HG02588 (cell line): ENCODE measurements around the gene PLK1.
A peak's percentile ranks its signal among the peaks of the same experiment; 100 is the strongest.

ENCODE experiments used
- ATAC-seq: cut with Tn5 transposase; IDR thresholded peaks from one replicate; pipeline ENCODE4 v1.9.1; 2021; ENCODE audit warnings: mild to moderate bottlenecking, moderate library complexity; ENCODE audit not compliant: unreplicated experiment

The PLK1 gene

DNA sequence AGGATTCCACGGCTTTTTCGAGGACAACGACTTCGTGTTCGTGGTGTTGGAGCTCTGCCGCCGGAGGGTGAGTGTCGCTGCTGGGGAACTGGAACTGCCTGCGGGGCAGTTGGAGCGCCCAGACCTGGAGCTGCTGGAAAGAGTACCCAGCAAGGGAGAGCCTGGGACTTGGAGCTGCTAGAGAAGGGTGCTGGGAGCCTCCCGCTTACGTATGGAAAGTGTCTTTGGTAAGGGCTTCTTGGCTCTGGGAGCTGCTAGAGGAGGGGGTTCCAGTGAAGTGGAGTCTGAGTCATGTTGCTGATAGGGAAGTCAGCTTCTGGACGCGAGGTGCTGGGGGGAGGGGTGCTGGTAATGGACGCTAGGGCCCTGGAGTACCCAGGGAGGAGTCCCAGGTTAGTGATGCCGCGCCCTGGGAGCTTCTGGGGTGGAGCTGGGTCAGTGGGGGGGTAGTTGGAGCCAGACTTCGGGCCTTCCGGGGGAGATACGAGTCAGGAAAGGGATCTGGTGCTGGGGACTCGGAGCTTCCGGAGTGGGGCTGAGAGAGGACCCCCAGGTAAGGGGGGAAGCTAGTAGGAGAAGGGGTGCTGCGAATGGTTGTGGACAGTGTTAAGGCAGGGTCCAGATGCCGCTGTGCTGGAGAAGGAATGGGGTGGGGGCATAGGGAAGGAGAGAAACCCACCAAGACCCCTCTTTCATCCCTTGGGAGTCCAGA is 741 bp downstream of the PLK1 start:
- peak; percentile 14 for ATAC-seq

DNA sequence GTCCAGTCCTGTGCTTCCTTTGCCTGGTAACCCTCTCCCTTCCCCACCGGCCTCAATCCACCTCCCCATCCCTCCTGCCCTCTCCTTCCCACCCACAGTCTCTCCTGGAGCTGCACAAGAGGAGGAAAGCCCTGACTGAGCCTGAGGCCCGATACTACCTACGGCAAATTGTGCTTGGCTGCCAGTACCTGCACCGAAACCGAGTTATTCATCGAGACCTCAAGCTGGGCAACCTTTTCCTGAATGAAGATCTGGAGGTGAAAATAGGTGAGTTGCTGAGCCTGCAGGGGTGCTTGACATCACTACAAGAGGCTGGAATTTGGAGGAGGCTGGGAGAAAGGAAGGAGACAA is 1.3 kb downstream of the PLK1 start:
- no peak for ATAC-seq

DNA sequence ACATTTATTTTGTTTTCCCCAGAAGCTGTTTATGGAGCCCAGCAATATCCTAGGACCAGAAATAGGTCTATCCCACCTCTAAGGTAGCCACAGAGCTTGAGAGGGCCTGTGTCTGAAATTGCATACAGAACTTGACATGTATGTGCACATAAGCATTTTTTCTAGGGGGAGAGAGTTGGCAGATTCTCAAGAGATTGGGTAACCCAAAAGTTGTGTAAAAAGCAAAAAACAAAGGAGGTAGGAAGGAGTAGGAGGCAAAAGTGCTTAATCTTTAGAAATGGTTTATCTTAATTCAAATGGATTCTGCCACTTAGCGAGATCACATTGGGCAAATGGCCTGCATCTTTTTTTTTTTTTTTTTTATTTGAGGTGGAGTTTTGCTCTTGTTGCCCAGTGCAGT is 3.5 kb downstream of the PLK1 start:
- ATAC-seq: no peak

DNA sequence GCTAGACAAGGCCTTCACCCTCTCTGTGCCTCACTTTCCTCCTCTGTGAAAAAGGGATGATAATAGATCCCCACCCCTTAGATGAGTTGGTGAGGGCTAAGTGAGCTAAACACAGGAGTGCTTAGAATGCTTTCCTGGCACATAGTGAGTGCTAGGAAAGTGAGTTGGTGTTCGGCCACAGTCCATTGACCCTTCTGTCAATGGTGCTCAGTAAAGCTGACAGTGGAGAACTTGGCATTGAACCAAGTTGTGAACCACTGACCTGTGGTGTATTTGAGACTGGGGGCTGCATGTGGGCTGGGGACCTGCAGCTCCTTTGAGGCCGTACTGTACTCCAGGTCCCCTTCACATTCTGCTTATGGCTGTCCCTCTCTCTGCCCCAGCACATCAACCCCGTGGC is 4.8 kb downstream of the PLK1 start:
- no peak for ATAC-seq

DNA sequence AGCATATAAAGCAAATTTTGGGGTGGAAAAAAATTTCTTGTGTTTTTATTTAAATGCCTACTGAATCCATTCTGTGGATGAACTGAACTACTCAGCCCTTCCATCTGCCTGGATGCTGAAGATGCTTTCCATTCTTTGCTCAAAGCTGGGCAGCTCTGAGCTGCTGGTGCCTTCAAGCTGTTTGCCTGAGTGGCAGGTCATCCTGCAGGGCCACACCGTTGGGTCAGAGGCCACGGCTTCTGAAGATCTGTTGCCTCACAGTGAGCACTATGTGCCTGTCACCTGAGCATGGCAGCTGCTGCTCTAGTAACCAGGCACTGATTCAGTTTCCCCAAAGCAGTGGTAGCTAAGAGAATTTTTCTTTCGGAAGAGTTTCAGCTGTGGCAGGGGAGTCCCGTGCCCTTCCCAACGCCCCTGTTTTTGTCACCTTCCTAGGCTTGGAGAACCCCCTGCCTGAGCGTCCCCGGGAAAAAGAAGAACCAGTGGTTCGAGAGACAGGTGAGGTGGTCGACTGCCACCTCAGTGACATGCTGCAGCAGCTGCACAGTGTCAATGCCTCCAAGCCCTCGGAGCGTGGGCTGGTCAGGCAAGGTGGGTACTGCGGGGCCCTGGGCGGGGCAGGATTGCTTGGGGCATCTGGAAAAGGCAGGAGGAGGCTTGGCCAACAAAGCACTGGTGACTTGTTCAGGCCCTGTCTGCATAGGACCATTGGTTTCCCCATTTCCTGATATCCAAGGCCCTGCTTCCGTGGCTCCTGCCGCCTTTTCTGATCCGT is 8.5 kb downstream of the PLK1 start:
- ATAC-seq: no peak

DNA sequence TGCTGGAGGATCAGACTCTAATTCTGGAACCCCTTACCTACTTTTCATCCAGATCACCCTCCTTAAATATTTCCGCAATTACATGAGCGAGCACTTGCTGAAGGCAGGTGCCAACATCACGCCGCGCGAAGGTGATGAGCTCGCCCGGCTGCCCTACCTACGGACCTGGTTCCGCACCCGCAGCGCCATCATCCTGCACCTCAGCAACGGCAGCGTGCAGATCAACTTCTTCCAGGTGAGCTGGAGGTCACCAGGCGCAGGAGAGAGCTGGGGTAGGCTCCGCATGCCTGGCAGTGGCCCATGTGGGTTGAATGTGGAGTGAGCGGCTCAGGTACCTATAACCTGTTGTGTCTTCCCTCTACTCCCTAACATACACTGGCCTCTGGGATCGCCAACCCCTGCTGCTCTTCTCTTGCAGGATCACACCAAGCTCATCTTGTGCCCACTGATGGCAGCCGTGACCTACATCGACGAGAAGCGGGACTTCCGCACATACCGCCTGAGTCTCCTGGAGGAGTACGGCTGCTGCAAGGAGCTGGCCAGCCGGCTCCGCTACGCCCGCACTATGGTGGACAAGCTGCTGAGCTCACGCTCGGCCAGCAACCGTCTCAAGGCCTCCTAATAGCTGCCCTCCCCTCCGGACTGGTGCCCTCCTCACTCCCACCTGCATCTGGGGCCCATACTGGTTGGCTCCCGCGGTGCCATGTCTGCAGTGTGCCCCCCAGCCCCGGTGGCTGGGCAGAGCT is 10.9 kb downstream of the PLK1 start:
- ATAC-seq: no peak

DNA sequence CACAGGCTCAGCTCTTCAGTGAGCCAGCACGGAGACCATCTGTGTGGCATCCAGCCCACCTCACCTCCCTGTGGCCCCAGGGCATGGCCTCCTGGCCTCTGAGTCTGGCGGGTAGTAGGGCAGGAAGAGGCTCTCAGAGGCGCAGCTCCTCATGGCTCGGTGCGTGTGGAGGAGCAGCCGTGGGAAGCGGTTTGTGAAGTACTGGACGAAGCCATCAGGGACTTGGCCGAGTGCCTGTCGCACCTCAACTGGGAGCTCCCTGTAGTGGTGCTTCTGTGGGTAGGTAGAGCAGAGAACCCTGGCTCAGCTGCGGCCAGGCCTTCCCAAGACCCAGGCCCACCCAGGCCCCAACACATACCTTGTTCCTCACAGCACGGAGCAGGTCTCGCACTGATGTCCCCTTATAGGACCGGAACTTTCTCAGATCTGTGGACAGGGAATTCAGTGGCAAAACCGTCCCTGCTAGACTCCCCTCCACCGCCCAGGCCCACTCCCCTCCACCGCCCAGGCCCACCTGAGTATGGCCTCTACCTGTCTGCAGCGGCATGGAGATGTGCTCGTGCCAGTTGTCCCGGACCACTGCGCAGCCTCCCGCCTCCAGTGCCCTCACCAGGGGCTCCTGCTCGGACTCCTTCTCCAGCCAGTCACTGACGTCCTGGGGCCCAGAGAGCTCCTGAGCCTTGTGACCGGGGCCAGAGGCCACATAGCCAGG is 12.2 kb downstream of the PLK1 start:
- no peak for ATAC-seq

DNA sequence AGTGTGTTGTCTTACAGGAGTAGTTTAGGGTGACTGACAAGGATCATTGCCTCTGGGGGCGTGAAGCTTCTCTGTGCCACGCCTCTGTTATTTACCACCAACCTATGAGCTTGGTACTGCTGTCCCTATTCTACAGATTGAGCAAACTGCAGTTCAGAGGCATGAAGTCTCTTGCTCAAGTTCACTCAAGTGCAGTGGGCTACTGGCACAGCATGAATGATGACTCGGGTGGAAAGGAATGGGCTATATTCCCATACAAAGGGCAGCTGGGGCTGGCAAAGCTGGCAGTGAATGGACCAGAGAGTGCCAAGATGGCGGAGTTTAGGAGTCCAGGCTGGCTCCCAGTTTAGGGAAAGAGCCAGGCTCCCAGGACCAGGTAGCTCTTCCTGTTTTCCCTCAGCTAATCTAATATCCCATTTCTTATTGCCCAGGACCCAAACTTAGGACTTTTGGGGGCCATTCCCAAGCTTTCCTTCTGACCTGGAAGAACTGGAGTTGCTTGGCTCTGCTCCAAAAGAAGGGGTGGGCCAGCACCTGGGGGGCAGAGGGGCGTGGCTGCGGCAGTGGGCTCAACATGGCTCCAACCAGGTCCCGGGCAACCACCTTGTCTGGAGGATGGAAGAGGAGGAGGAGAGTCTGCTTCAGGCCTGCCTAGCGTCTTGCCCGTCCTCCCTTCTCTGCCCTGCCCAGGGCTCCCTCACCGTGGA is 12.9 kb downstream of the PLK1 start:
- no peak for ATAC-seq

DNA sequence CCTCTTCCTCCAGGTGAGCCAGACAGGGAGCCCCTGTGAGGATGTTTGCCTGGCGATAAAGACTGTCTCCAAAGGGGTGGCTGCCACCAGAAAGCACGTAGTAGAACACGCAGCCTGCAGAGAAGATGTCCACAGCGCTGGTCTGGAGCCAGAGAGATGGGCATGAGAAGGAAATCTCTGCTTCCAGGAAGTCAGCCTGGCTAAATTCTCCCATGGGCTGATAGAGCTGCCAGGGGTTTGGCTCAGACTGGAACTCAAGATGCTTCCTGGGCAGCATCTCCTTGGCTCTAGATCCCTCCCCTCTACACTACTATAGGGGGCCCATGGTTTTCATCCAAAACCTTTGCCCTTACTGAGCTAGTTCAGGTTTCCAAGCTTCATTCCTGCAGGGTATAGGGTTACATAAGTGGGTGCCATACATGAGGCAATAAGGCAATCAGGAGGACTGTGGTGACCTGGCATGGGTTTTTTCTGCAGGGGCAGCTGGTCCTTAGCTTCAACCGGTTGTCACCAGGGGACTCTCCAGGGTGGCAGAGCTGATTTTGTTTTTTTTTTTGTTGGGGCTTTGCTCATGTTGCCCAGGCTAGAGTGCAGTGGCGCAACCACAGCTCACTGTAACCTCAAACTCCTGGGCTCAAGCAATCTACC is 13.6 kb downstream of the PLK1 start:
- ATAC-seq: no peak

DNA sequence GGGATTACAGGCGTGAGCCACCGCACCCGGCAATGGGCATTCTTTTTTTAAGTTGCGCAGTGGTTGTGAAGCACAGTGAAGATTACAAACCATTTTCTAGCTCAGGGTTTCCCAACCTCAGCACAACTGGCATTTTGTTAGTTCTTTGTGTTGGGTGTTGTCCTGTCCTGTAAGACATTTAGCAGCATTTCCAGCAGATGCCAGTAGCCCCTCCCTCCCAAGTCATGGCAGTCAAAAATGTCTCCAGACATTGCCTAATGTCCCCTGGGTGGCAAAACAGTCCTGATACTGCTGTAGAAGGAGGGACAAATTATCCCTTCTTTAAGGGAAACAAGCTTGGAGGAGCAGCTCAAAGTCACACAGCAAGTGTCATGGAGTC is 15.6 kb downstream of the PLK1 start:
- no peak for ATAC-seq

DNA sequence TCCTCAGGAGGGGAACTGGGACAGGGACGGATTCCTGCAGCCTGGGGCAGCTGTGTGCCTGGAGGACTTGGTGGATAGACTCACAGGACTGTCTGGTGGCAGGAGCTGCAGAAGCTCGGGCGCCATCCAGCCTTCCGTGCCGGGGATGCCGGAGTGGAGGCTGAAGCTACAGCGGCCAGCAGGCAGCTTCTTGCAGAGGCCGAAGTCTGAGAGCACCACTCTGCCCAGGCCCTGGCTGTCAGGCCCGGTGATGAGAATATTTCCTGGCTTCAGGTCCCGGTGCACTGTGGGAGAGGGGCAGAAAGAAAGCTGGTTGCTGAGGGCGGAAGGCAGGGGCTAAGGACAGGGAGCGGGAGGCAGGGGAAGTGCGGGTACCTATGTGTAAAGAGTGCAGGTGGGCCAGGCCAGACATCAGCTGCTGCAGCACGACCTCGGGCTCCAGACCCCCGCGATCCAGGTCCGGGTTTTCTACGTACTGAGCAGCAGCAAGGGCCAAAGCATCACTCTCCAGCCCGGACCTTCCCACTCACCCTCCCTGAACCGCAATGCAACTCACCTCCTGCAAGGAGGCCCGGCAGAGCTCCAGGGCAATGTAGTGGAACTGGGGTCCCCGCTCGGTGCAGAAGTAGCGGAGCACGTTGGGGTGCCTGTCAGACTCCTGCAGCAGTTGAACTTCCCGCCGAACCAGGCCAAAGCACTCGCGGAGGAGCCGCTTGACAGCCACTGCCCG is 16.1 kb downstream of the PLK1 start:
- no peak for ATAC-seq

DNA sequence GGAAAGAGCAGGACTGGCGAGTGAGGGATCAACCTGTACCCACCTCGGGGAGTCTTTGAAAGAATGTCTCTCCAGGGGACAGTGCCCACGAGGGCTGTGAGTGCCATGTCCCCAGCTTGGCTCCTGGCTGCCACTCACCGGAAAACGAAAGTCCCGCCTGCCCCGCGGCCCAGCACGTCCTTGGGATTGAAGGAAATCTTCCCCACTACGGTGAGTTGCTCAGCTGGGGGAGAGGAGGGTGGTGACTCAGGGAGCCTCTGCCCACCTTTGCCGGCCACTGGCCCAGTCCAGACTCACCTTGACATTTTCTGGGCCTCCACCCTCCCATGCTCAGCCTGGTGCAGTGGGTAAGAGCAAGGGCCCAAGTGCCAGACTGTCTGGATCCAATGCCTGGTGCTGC is 17.1 kb downstream of the PLK1 start:
- no peak for ATAC-seq

DNA sequence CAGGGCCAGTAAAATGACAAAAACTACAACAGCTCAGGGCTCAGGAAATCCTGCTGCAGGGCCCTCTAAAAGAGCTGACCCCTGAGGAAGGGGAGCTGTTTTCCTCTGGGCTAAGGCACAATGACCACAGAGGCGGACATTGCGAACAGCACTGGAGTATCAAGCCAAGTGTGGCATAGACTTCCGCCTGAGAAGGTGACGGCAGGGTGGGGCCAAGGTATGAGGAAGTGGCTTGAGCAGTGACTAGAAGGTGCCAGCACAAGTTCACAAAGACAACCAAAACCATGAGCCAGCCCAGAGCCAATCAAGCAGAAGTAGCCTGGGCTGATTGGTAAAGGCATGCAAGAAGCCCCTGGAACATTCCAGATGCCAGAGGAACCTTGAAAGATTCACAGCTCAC is 20.4 kb downstream of the PLK1 start:
- ATAC-seq: no peak

DNA sequence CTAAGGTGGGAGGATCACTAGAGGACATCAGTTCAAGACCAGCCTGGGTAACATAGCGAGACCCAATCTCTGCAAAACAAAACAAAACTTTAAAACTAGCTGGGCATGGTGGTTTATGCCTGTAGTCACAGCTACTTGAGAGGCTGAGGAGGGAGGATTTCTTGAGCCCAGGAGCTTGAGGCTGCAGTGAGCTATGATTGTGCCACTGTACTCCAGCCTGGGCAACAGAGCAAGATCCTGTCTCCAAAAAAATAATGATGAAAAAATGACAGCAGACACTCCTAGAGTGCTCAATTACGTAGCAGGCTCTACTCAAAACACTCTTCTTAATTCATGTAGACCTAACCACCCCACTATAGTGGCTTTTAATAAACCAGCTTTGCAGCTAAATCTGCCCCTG is 21.4 kb downstream of the PLK1 start:
- no peak for ATAC-seq

DNA sequence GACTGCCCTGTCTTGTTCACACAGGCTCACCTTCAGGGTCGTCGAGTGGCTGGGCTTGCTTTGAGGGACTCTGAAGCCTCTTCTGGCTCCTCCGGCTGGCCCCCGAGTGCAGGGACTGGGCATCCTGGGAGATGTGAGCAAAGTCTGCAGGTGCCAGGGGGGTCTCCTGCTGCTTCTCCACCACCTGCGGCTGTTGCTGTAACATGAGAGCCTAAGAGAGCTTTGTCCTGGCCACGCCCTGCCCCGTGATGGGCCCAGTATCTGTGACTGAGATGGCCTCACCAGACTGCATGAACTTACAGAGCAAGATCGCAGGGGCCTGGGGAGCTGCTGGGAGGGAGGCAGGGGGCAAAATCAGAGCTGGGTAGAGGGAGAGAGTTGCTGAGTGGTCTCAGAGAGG is 21.8 kb downstream of the PLK1 start:
- no peak for ATAC-seq

DNA sequence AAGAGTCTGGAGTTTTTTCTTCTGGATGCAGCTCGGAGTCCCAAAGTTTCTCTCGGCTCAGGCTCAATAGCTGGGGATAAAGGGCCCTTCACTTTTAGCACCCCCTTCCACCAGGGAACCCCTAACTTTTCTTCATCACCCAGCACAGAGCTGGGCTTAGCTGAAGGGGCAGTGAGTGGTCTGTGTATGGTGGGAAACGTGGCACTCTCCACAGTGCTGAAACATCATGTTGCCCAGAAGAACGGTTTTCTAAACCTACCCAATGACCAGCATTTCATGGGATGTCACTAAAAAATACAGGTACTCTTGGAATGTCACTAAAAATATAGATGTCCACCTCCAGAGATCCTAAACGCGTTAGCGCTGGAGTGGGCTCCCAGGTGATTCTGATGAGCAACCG is 22.4 kb downstream of the PLK1 start:
- ATAC-seq: no peak

DNA sequence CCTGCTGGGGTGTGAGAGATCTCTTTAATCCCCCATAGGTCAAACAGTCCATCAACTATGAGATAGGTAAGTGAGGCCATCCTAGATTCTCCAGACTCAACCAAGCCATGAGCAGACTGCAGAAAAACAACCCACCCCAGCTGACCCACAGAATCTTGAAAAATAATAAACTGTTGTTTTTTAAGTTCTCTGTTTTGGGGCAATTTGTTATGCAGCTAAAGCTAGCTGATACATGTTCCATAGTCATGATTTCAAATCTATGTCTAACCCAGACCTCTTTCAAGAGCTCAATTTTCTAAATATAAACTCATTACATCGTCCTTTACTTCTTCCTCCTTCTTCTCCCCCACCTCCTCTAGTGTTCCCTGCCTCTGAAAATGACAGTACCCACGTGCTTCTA is 24.3 kb downstream of the PLK1 start:
- no peak for ATAC-seq

DNA sequence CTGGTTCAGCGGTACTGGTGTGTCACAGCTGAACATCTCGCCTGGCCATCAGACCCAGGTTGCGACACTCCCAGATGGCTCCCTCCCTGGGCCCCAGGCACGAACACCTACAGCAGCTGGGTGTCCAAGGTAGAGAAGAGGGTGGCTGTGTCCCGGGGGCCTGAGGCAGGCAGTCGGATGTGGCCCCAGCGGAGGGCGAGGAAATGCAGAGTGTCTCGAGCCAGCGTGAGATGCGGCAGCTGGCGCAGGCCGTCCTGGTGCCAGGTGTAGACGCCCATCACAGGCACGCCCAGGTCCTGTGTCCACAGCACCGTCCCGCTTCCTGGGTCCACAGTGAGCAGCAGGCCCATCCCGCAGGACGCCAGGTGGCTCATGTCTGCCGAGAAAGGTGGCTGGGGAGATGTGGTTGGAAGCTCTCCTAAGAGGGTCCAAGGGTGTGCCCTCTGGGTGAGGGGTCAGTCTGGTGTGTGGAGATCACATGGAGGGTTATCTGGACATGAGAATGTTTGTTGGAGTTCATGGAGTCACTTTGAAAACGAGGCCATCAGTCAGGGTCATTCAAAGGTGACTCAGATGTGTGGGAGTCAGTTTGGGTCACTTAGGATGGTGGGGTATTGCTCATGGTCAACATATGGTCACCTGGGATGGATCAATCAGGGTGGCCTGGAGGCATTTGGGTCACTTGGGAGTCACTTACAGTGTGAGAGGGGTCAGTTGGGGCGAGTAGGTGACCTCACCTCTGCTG is 26.3 kb downstream of the PLK1 start:
- no peak for ATAC-seq

DNA sequence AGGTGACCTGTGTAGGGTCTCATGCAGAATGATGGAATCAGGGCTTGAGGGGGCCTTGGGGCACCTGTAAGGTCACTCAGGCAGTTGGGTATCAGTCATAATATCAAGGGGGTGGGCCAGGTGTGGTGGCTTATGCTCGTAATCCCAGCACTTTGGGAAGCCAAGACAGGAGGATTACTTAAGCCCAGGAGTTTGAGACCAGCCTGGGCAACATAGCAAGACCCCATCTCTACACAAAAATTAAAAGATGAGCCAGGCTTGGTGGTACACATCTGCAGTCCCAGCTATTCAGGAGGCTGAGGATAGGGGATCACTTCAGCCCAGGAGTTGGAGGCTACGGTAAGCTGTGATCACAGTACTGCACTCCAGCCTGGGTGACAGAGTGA is 26.8 kb downstream of the PLK1 start:
- no peak for ATAC-seq
